Transverse colon (tissue), 3 donors: ENCODE results near the gene MRPS18A.

ENCODE experiments used
- POLR2A ChIP-seq: fragments of 450-650 bp; IDR thresholded peaks from one replicate; pipeline ENCODE4 v1.6.1; 2016; ENCODE audit warnings: antibody characterized with exemption, mild to moderate bottlenecking, moderate library complexity
- POLR2AphosphoS5 ChIP-seq, 3 donors: sonication (generic); formaldehyde crosslinking; IDR thresholded peaks; one replicate each; pipeline ENCODE4 v1.6.1; 2016; ENCODE audit warnings: antibody characterized with exemption in 3 of 3

DNA sequence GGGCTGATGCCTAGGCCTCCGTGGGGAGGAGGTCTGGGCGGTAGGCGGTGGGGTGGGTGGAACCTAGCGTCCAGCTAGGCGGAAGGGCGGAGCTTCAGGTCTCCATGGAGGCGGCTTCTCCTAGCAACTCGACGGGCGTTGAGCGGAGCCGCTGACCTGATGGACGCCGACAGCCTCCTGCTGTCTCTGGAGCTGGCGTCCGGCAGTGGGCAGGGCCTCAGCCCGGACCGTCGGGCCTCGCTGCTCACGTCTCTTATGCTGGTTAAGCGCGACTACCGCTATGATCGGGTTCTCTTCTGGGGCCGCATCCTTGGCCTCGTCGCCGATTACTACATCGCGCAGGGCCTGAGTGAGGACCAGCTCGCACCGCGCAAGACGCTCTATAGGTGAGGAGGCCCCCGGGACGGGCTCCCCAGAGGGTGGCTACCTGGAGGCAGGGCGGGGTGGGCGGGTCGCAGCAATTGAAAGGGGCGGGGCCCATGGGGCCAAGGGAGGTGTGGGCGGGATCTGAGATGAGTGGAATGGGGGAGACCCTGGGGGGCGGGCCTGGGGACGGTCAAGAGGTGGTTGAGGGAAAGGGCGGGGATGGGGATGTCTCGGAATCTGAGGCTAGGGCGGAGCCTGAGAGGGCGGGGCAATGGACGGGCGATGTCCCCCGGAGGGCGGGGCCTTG is 42.5 kb downstream of the MRPS18A start, which contains the start of gene RSPH9:
- TF ChIP-seq POLR2AphosphoS5 (IDR thresholded peaks at IDR 0.05) (no peak), POLR2A (no peak)
